A673 (cell line): ENCODE data around the gene OSBP2. TPM values are rescaled to one million over a fixed set of nuclear protein-coding genes. Genes with fewer than 3 reads are reported as not detected.

ENCODE experiments used
- BruUV-seq: library from RNA; stranded (reverse); fragments of 400-500 nt; replicated peaks from 2 replicates; lab custom pipeline; 2021; lab: Mats Ljungman, UMichigan
- CTCF ChIA-PET: fragments of 300-600 bp; sonication (Branson Sonifier 250); formaldehyde crosslinking; loops from one replicate; lab custom pipeline; 2022; ENCODE audit warnings: antibody characterized with exemption; lab: Charles Lee
- POLR2A ChIA-PET: fragments of 300-600 bp; sonication (Branson Sonifier 250); formaldehyde crosslinking; loops from one replicate; lab custom pipeline; 2022; ENCODE audit warnings: antibody characterized with exemption; ENCODE audit not compliant: low non-redundant PET; lab: Charles Lee
- DNase-seq: peaks from one replicate; pipeline ENCODE4 v3.0.0-alpha.2; 2015; ENCODE audit warnings: low spot score
- H3K27ac ChIP-seq: fragments of 200-600 bp; sonication (generic); 2 replicates; pipeline ENCODE4 v1.5.1; 2016; ENCODE audit warnings: mixed run types, low read depth, mild to moderate bottlenecking, mixed read lengths, antibody characterized with exemption, low read length; ENCODE audit not compliant: poor library complexity, severe bottlenecking
- H3K27me3 ChIP-seq: fragments of 200-600 bp; sonication (generic); replicated peaks from 2 replicates; pipeline ENCODE4 v1.6.1; 2017; ENCODE audit warnings: mixed run types, low read depth, mild to moderate bottlenecking, mixed read lengths, antibody characterized with exemption, low read length; ENCODE audit not compliant: insufficient read depth, poor library complexity
- H3K36me3 ChIP-seq: fragments of 200-600 bp; sonication (generic); 2 replicates; pipeline ENCODE4 v1.6.1; 2016; ENCODE audit warnings: mixed run types, mild to moderate bottlenecking, mixed read lengths, antibody characterized with exemption, low read length; ENCODE audit not compliant: insufficient read depth, poor library complexity, severe bottlenecking
- H3K4me1 ChIP-seq: fragments of 200-600 bp; sonication (generic); 2 replicates; pipeline ENCODE4 v1.6.1; 2017; ENCODE audit warnings: mixed run types, mild to moderate bottlenecking, mixed read lengths, antibody characterized with exemption, low read length; ENCODE audit not compliant: insufficient read depth, poor library complexity, severe bottlenecking
- H3K4me3 ChIP-seq: fragments of 200-600 bp; sonication (generic); 2 replicates; pipeline ENCODE4 v1.5.1; 2016; ENCODE audit warnings: low read depth, mixed run types, mild to moderate bottlenecking, mixed read lengths, low read length; ENCODE audit not compliant: poor library complexity, severe bottlenecking
- H3K9me3 ChIP-seq: fragments of 200-600 bp; sonication (generic); 2 replicates; pipeline ENCODE4 v1.6.1; 2016; ENCODE audit warnings: mixed run types, low read depth, mild to moderate bottlenecking, mixed read lengths, antibody characterized with exemption, low read length; ENCODE audit not compliant: poor library complexity, severe bottlenecking
- EZH2 ChIP-seq: fragments of 200-600 bp; sonication (generic); IDR thresholded peaks from 2 replicates; pipeline ENCODE4 v1.6.1; 2017; ENCODE audit warnings: borderline replicate concordance, low read depth, mild to moderate bottlenecking, mixed read lengths, antibody characterized with exemption, low read length; ENCODE audit not compliant: poor library complexity, severe bottlenecking
- intact Hi-C: fragments of 100-400 bp; cut with micrococcal nuclease; formaldehyde crosslinking; loops from one replicate; pipeline ENCODE4 v1.10.0; 2022; ENCODE audit not compliant: unreplicated experiment
- total RNA-seq: library from RNA; stranded (reverse); gene quantifications from 2 replicates; pipeline ENCODE4 v1.2.3, GENCODE V29; 2021
- TF ChIP-seq, protein P1 (sequence below): fragments of 300-800, 200-600 bp; sonication (generic); conservative IDR thresholded peaks from 2 replicates; pipeline ENCODE4 v1.5.1; 2017; ENCODE audit warnings: low read depth, mild to moderate bottlenecking, antibody characterized with exemption, low read length, moderate library complexity, mixed read lengths

The OSBP2 gene
- total RNA-seq, 1 experiment from 2014 or later, result 1.8 TPM

DNA sequence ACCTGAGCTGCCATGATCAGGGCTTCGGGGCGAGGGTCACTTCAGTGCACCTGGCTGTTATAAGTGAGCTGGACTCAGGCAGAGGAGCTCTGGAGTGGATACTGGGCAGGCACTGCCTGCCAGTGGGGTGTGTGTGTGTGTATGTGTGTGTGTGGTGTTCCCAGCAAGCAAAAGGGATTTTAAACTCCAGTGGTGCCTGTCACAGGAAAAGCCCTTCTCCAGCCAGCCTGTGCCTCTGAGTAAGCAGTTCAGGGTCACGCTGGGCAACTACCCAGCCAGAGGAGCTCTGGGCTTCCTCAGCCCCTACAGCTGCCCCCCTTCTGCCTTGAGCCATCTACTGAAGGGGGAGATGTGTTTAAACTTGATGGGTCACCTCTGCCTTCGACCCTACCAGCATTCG lies 109.0 kb downstream of the OSBP2 start:
- intact Hi-C loops, result no loop called here
- CTCF ChIA-PET, result no interaction called here
- DNase-seq, result no peak
- no peaks in the 10 kb centered on the region for H3K36me3 ChIP-seq
- TF ChIP-seq, protein P1, sequence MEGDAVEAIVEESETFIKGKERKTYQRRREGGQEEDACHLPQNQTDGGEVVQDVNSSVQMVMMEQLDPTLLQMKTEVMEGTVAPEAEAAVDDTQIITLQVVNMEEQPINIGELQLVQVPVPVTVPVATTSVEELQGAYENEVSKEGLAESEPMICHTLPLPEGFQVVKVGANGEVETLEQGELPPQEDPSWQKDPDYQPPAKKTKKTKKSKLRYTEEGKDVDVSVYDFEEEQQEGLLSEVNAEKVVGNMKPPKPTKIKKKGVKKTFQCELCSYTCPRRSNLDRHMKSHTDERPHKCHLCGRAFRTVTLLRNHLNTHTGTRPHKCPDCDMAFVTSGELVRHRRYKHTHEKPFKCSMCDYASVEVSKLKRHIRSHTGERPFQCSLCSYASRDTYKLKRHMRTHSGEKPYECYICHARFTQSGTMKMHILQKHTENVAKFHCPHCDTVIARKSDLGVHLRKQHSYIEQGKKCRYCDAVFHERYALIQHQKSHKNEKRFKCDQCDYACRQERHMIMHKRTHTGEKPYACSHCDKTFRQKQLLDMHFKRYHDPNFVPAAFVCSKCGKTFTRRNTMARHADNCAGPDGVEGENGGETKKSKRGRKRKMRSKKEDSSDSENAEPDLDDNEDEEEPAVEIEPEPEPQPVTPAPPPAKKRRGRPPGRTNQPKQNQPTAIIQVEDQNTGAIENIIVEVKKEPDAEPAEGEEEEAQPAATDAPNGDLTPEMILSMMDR, result no peak
- no peak for TF ChIP-seq EZH2
- H3K27me3 ChIP-seq, result peaks cover 41% of the 10 kb centered on the region
- POLR2A ChIA-PET, result no interaction called here
- H3K9me3 ChIP-seq, result no peaks in the 10 kb centered on the region
- no peak overlapping the region for H3K4me3 ChIP-seq
- H3K4me1 ChIP-seq, result peaks cover 14% of the 10 kb centered on the region
- H3K27ac ChIP-seq, result no peak overlapping the region
- BruUV-seq, result no TSS peak

DNA sequence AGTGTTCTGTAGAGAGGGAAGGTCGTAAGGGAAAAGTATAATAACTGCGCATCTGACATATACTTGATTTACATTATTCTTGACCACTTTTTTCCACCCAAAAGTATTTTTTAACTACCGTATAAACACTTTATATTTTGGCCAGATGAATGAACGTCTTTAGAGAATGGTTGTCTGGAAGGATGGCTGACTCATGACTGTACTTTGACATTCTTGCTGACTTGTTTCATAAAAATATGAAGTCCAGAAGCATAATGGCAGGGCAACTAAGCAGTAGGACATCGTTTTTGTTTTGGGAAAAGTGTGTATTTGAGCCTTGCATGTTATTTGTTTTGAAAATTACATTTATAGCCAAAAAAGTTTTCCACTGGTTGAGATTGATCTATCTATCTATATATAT lies 110.0 kb downstream of the OSBP2 start:
- BruUV-seq, result no TSS peak
- ChIA-PET CTCF (no interaction called here), POLR2A (no interaction called here)
- H3K36me3 ChIP-seq, result no peaks in the 10 kb centered on the region
- H3K27ac ChIP-seq, result no peak overlapping the region
- H3K4me1 ChIP-seq, result peaks cover 14% of the 10 kb centered on the region
- peaks cover 41% of the 10 kb centered on the region for H3K27me3 ChIP-seq
- no peak for TF ChIP-seq EZH2
- TF ChIP-seq, protein P1, result no peak
- H3K9me3 ChIP-seq, result no peaks in the 10 kb centered on the region
- intact Hi-C loops, result no loop called here
- H3K4me3 ChIP-seq, result no peak overlapping the region
- DNase-seq, result no peak

DNA sequence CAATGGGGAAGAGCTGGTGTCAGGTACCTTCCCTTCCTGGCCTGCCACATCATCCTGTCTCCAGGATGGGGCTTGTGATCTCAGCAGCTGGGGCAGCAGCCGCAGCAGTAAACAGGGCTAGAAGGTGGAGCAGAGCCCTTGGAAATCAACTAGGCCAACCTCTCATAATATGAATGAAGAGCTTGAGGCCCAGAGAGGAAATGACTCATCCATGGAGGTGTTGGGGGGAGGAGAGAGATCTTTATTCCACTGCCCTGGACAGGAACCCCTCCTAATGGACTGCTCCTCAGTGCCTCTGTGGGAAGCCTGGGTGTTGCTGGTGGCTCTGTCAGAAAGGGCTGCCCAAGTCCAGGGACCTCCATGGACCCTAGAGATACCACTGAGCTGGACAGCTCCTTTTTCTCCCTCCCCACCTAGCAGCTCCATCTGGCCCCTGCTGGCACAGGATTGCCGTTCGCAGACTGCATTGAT lies 111.8 kb downstream of the OSBP2 start:
- Histone ChIP-seq H3K27ac (no peak overlapping the region), H3K36me3 (no peaks in the 10 kb centered on the region), H3K4me3 (no peak overlapping the region), H3K4me1 (peaks cover 14% of the 10 kb centered on the region), H3K9me3 (no peaks in the 10 kb centered on the region), H3K27me3 (peaks cover 26% of the 10 kb centered on the region)
- no TSS peak for BruUV-seq
- peak; percentile 73 for DNase-seq
- intact Hi-C loops, result no loop called here
- ChIA-PET CTCF (interaction anchor here (0.6 kb wide), 1 partner anchor 43 kb away, joined by 9 read pairs; no protein-coding TSS in a partner anchor), POLR2A (no interaction called here)
- TF ChIP-seq, protein P1, result no peak
- TF ChIP-seq EZH2, result no peak
